HL-60 (cell line): Measurements from ENCODE around the gene VPS36.

ENCODE experiments used
- POLR2AphosphoS5 ChIP-seq: IDR thresholded peaks from 2 replicates; pipeline ENCODE4 v1.6.1; 2012; ENCODE audit warnings: low read depth
- REST ChIP-seq: IDR thresholded peaks from 2 replicates; pipeline ENCODE4 v1.6.1; 2012; ENCODE audit warnings: low read depth; ENCODE audit not compliant: insufficient replicate concordance
- TF ChIP-seq, protein P1 (sequence below): IDR thresholded peaks from one replicate; pipeline ENCODE4 v1.5.1; 2011; ENCODE audit warnings: low read length, control low read depth, inconsistent platforms; ENCODE audit not compliant: insufficient read depth

GRCh38 chr13:52449331-52450011, 963 bp downstream of the VPS36 start:
- TF ChIP-seq, protein P1, sequence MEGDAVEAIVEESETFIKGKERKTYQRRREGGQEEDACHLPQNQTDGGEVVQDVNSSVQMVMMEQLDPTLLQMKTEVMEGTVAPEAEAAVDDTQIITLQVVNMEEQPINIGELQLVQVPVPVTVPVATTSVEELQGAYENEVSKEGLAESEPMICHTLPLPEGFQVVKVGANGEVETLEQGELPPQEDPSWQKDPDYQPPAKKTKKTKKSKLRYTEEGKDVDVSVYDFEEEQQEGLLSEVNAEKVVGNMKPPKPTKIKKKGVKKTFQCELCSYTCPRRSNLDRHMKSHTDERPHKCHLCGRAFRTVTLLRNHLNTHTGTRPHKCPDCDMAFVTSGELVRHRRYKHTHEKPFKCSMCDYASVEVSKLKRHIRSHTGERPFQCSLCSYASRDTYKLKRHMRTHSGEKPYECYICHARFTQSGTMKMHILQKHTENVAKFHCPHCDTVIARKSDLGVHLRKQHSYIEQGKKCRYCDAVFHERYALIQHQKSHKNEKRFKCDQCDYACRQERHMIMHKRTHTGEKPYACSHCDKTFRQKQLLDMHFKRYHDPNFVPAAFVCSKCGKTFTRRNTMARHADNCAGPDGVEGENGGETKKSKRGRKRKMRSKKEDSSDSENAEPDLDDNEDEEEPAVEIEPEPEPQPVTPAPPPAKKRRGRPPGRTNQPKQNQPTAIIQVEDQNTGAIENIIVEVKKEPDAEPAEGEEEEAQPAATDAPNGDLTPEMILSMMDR = no peak
- no peak for TF ChIP-seq REST
- no peak; the same call in 1 of the 2 replicates for TF ChIP-seq POLR2AphosphoS5
